Measurements from ENCODE around the gene GGACT.

The GGACT gene

GRCh38 chr13:100560498-100561157 is 28.0 kb downstream of the GGACT start:
- DNase-seq (ENCODE audit: low read depth): no peak
- no peak overlapping the region for H3K4me3 ChIP-seq (ENCODE audit: low read depth, low read length)
- TF ChIP-seq CTCF (conservative IDR thresholded peaks at IDR 0.05; ENCODE audit: low read depth, low read length): no peak

GRCh38 chr13:100559886-100560285 is 28.7 kb downstream of the GGACT start:
- H3K4me3 ChIP-seq (ENCODE audit: low read depth, low read length): no peak overlapping the region
- no peak for TF ChIP-seq CTCF (conservative IDR thresholded peaks at IDR 0.05; ENCODE audit: low read depth, low read length)
- DNase-seq (ENCODE audit: low read depth): no peak

- no peak for TF ChIP-seq CTCF (conservative IDR thresholded peaks at IDR 0.05; ENCODE audit: low read depth, low read length)
- no peak overlapping the region for H3K4me3 ChIP-seq (ENCODE audit: low read depth, low read length)
- no peak for DNase-seq (ENCODE audit: low read depth)
Observed at GRCh38 chr13:100552755-100553154, 35.8 kb downstream of the GGACT start.

GRCh38 chr13:100549316-100549715 is 39.3 kb downstream of the GGACT start:
- no peak overlapping the region for H3K4me3 ChIP-seq (ENCODE audit: low read depth, low read length)
- DNase-seq (ENCODE audit: low read depth): no peak
- no peak for TF ChIP-seq CTCF (conservative IDR thresholded peaks at IDR 0.05; ENCODE audit: low read depth, low read length)

GRCh38 chr13:100547791-100548201 is 40.8 kb downstream of the GGACT start:
- no peak for DNase-seq (ENCODE audit: low read depth)
- H3K4me3 ChIP-seq (ENCODE audit: low read depth, low read length): no peak overlapping the region
- no peak for TF ChIP-seq CTCF (conservative IDR thresholded peaks at IDR 0.05; ENCODE audit: low read depth, low read length)

- no peak for TF ChIP-seq CTCF (conservative IDR thresholded peaks at IDR 0.05; ENCODE audit: low read depth, low read length)
- no peak overlapping the region for H3K4me3 ChIP-seq (ENCODE audit: low read depth, low read length)
- no peak for DNase-seq (ENCODE audit: low read depth)
Observed at GRCh38 chr13:100546713-100547405, 41.7 kb downstream of the GGACT start.

GRCh38 chr13:100545684-100546061 is 42.9 kb downstream of the GGACT start:
- TF ChIP-seq CTCF (conservative IDR thresholded peaks at IDR 0.05; ENCODE audit: low read depth, low read length): no peak
- no peak for DNase-seq (ENCODE audit: low read depth)

More at GRCh38 chr13:100545684-100546061, 42.9 kb downstream of the GGACT start:
- no peak overlapping the region for H3K4me3 ChIP-seq (ENCODE audit: low read depth, low read length)
